HG03432 (cell line): ENCODE measurements around the gene SEH1L.
"Not testable (repeated sequence)": the region's sequence is repeated elsewhere in the genome, so short reads cannot be mapped to it uniquely, and the experiment has no call there.

Experiments used
- ATAC-seq: cut with Tn5 transposase; IDR thresholded peaks from one replicate; pipeline ENCODE4 v1.9.1; 2021; ENCODE audit warnings: mild to moderate bottlenecking, moderate library complexity; ENCODE audit not compliant: unreplicated experiment

Gene SEH1L

DNA sequence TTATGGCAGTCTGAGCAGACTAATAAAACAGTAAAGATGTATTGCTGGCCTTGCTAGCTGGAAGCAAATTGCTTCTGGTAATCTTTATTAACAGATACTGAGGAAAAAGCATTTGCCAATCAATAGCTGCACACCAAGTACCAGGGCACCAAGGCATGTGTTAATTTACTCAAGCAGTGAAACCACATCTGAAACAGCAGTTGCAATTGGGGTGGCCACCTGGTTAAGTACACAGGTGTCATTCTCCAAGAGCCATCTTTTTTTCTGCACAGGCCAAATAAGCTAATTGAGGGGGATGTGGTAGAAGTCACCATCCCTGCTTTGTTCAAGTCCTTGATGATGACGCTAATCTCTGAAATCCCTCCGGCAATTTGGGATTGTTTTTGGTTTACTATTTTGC lies 8.6 kb upstream of the SEH1L start:
- ATAC-seq: no peak

DNA sequence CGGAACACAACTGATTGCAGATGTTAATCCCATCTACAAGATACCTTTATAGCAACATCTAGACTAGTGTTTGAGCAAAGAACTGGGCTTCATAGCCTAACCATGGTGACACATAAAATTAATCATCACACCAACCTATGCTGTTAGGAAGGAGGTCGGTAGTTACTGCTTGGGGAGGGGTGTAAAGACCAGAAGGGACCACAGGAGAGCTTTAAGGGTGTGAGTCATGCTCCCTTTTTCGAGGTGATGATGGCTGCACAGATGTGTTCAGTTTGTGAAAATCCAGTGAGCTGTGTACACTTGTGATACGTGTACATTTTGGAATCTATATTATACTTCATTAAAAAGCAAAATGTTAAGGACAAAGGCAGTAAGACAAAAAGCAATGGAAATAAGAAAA lies 4.6 kb upstream of the SEH1L start:
- no peak for ATAC-seq

DNA sequence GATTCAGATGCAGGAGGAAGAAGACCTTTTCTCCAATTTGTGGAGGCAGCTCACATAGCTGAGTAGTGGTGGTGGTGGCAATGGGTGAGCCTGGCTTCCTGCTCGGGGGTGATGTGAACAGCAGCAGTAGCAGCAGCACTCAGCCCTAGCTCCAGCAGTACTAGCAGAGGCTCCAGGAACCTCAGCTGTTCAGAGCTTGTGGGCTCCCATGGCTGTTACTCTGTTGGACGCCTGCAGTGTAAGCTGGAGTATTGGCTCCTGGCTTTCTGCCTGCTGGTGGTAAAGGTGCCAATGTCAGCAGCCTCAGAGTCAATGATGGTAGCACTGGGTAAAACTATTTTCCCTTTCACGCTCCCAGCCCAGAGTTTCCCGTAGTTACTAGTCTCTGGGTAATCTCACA lies 3.1 kb upstream of the SEH1L start:
- no peak for ATAC-seq

- ATAC-seq: peak; percentile 0
These were observed 1.1 kb upstream of the SEH1L start for GRCh38 chr18:12946549-12947284.

DNA sequence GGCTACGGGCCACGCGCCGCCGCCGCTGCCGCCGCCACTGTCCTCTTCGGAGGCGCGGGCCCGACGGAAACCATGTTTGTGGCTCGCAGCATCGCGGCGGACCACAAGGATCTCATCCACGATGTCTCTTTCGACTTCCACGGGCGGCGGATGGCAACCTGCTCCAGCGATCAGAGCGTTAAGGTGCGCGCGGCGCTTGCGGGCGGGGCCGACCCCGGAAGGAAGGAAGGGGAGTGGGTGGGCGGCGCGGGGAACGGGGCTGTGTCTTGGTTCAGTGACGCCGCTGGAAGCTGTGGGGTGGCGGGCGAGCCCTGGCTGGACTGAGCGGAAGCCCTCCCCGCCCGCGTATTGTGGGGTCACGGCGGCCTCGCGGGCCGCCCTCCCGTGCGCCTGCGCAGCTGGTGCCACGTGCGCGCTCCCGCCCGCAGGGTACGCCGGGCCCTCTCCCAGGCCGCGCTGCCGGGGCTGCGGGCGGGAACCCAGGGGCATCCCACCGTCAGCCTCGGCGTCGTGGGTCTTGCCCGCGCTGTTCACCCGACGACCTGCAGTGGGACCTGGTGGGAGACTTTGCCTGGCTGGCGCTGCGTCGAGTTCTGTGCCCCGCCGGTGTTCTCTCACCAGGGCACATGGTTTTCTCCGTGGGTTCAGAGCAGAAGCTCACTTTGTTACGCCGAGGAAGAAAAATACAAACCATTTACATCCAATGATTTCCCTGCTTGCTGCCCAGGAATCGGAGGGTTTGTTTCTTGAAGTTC lies 416 bp downstream of the SEH1L start:
- ATAC-seq: peak; percentile 74

DNA sequence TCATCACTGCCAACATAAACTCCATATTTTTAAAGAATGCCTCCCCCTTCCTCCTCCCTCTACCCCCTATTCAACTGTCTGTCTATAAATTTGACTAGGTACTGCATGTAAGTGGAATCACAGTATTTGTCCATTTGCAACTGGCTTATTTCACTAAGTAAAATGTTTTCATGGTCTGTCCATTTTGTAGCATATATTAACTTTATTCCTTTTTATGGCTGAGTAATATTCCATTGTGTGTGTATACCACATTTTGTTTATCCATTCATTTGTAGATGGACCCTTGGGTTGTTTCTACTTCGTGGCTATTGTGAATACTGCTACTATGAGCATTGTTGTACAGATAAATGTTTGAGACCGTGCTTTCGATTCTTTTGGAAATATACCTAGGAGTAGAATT lies 10.7 kb downstream of the SEH1L start:
- ATAC-seq: no peak

GRCh38 chr18:12960395-12960794 lies 12.6 kb downstream of the SEH1L start:
- no peak for ATAC-seq

DNA sequence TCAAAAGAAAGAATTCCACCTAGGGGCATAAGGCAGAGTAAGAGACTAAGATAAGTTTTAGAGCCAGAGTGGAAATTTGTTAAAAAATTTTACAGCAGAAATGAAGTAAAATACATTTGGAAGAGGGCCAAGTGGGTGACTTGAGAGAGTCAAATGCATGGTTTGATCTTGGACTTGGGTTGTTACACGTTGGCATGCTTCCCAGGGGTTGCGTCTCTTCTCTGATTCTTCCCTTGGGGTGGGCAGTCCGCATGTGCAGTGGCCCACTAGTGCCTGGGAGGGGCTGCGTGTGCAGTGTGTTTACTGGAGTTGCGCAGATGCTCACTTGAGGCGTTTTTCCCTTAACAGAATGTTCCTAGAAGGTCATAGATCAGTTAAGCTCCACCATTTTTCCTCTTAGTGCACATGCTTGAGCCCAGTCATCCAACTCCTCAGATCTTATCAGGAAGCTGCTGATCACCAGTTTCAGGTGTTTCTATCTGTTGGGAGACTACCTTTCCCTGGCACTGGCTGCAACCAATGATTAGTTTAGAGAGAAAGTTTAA lies 13.1 kb downstream of the SEH1L start:
- no peak for ATAC-seq

- ATAC-seq: no peak
These were observed 15.3 kb downstream of the SEH1L start for GRCh38 chr18:12963069-12963468.

GRCh38 chr18:12968115-12968514 lies 20.3 kb downstream of the SEH1L start:
- no peak for ATAC-seq

- ATAC-seq: no peak
These were observed 20.8 kb downstream of the SEH1L start for GRCh38 chr18:12968619-12969018.

GRCh38 chr18:12973562-12974213 lies 25.9 kb downstream of the SEH1L start:
- ATAC-seq: no peak

DNA sequence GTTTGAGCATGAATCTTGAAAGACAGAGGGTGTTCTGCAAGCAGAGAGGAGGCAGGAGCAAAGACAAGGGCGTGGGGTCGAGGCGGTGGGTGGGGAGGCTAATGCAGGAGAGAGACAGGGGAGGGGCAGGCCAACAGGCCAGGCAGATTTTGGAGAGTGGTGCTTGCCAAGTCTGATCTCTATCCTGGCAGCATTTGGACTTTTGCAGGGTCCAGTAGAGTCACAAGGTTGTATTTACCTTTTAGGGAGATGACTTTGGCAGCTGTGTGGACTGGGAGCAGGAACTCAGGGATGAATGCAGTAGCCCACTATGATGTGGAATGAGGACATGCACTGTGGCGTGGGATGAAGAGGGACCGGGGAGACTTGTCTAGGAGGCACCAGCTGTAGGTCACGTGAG lies 27.7 kb downstream of the SEH1L start:
- no peak for ATAC-seq

DNA sequence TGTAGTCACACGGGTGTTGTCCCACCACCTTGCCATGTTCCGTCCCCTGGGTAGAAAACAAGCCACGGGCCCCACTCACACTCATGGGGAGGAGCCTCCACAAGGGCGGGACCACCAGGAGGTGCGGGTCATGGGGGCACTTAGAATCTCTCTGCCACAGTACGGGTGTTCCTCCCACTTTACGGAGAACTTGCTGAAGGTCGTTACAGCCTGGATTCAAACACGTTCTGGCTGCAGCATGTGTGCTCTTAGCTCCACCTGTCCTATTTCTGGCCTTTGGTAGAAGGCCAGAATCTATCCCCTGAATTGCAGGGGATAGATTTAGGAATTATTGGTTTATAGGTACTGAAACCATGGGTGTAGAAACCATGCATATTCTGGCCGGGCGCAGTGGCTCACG lies 28.5 kb downstream of the SEH1L start:
- ATAC-seq: no peak

GRCh38 chr18:12980065-12980464 lies 32.3 kb downstream of the SEH1L start:
- ATAC-seq: not testable (repeated sequence)

DNA sequence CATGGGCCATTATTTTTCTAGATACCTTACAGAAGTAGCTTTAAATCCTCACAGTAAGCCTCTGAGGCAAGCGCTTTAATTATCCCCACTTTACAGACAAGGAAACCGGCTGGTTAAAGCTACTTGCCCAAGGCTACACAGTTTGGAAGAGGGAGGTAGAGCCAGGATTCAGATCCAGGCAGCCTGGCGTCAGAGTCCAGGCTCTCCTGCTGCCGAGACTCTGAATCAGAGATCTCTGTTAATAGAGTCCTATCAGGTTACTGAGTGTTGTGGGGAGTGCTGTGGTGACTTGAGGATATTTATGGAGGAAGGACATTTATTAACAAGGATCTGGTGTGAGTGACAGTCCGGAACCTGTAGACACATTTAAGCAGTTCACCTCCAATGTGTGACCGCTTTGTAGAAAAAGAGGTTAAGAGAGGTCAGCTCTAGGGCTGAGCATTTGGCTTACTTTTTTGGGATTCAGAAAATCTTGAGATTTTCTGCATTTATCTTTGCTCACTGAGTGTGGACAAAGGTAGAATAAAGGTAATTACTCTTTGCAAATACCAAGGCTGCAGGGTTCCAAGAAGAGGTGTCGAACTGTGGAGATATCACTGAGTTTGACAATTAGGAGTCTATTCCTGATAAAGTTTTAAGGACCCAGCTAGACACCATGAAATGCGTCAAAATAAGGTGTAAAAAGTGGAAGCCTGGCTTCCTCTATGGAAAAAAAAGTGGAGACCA lies 41.7 kb downstream of the SEH1L start:
- ATAC-seq: no peak

- ATAC-seq: no peak
These were observed 42.3 kb downstream of the SEH1L start for GRCh38 chr18:12990123-12990475.

- ATAC-seq: no peak
These were observed 42.8 kb downstream of the SEH1L start for GRCh38 chr18:12990641-12990966.

- ATAC-seq: peak; percentile 88
These were observed 43.4 kb downstream of the SEH1L start, which contains the start of gene CEP192 for GRCh38 chr18:12990967-12991820. Gene CEP192 (plus strand): TSS chr18:12991362. CDS start chr18:12999425, 8,063 bp downstream.

GRCh38 chr18:12991821-12992179 lies 44.0 kb downstream of the SEH1L start:
- no peak for ATAC-seq
